Measurements from ENCODE around the gene SLC5A2. TPM values are rescaled to one million over a fixed set of nuclear protein-coding genes. Genes with fewer than 3 reads are reported as not detected.

The SLC5A2 gene
- total RNA-seq, 1 experiment from 2014 or later: 0.11 TPM

- H3K9ac ChIP-seq (ENCODE audit: low read length): no peak overlapping the region
- H3K4me2 ChIP-seq (ENCODE audit: low read length): no peak overlapping the region
These were observed 25.9 kb upstream of the SLC5A2 start for GRCh38 chr16:31456988-31457360.

DNA sequence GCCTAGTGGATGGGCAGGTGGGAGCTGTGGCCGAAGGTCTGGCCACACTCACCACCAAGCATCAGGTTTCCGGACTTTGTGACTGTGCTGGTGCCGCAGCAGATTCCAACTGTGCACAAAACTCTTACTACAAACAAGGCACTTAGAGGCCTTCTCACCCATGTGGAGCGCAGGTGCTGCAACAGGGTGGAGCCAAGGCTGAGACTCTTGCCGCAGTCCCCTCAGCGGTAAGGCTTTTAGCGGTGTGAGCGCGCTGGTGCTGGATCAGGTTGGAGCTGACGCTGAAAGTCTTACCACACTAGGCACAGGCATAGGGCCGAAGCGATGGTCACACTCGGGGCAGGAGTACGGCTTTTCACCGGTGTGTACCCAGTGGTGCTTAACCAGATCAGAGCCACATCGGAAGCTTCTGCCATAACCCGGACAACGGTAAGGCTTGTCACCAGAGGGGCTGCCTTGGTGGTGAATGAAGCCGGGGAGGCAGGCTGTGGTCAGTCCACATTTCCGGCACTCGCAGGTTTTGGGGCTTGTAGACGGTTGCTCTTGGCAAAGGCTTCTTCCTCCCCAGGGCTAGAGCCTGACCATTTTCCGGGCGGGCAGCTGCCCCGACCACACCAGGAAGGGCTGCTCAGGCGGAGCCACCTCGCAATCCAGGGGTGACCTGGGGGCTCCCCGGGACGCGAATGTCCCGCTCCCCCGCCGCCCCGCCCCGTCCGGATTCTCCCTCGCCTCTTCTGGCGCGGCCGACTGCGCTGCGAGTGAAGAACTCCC lies 24.7 kb upstream of the SLC5A2 start:
- H3K79me2 ChIP-seq (ENCODE audit: low read length): peaks cover 17% of the 10 kb centered on the region; the same call in 1 of the 2 replicates
- CTCF ChIA-PET: no interaction called here
- H3K4me1 ChIP-seq (ENCODE audit: insufficient read depth, low read length): peaks cover 18% of the 10 kb centered on the region
- DNase-seq (no peak), ATAC-seq (no peak)
- H3K9ac ChIP-seq (ENCODE audit: low read length): peak overlapping the region; percentile 96
- H3K4me2 ChIP-seq (ENCODE audit: low read length): peak overlapping the region; percentile 78
- intact Hi-C loops (cut with micrococcal nuclease): loop anchor here (2.0 to 10.0 kb wide), 3 partner anchors 239 to 386 kb away; partner anchors contain the start of genes PYCARD, ZNF646 and ZNF668
- H3K27me3 ChIP-seq (ENCODE audit: low read length): no peaks in the 10 kb centered on the region
- peak overlapping the region; percentile 77 for H3K4me3 ChIP-seq (ENCODE audit: low read length)
- POLR2A ChIA-PET (ENCODE audit: unreplicated experiment): no interaction called here
- H4K20me1 ChIP-seq (ENCODE audit: low read length): no peaks in the 10 kb centered on the region
- H3K27ac ChIP-seq (ENCODE audit: low read length): no peak overlapping the region
- no peaks in the 10 kb centered on the region for H3K9me3 ChIP-seq (ENCODE audit: low read length)
- BruUV-seq (replicated peaks): no TSS peak
- TF ChIP-seq, protein P1, sequence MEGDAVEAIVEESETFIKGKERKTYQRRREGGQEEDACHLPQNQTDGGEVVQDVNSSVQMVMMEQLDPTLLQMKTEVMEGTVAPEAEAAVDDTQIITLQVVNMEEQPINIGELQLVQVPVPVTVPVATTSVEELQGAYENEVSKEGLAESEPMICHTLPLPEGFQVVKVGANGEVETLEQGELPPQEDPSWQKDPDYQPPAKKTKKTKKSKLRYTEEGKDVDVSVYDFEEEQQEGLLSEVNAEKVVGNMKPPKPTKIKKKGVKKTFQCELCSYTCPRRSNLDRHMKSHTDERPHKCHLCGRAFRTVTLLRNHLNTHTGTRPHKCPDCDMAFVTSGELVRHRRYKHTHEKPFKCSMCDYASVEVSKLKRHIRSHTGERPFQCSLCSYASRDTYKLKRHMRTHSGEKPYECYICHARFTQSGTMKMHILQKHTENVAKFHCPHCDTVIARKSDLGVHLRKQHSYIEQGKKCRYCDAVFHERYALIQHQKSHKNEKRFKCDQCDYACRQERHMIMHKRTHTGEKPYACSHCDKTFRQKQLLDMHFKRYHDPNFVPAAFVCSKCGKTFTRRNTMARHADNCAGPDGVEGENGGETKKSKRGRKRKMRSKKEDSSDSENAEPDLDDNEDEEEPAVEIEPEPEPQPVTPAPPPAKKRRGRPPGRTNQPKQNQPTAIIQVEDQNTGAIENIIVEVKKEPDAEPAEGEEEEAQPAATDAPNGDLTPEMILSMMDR (conservative IDR thresholded peaks at IDR 0.05; ENCODE audit: low read depth, low read length): no peak
- TF ChIP-seq EZH2phosphoT487 (IDR thresholded peaks at IDR 0.05; ENCODE audit: borderline replicate concordance, low read length): no peak
- no peak for TF ChIP-seq EZH2 (IDR thresholded peaks at IDR 0.05; ENCODE audit: low read length, unreplicated experiment)
- no peaks in the 10 kb centered on the region for H3F3A ChIP-seq (ENCODE audit: low read length, unreplicated experiment)
- no peaks in the 10 kb centered on the region for H3K9me2 ChIP-seq (replicated peaks; ENCODE audit: low read length)
- peak overlapping the region; percentile 91 for H2AFZ ChIP-seq (ENCODE audit: low read length)
- no peaks in the 10 kb centered on the region for H3K36me3 ChIP-seq (ENCODE audit: low read depth, low read length)

More at GRCh38 chr16:31456988-31457360, 25.9 kb upstream of the SLC5A2 start:
- DNase-seq (no peak), ATAC-seq (no peak)
- H3K27ac ChIP-seq (ENCODE audit: low read length): no peak overlapping the region
- no peaks in the 10 kb centered on the region for H3K36me3 ChIP-seq (ENCODE audit: low read depth, low read length)
- TF ChIP-seq, protein P1 (conservative IDR thresholded peaks at IDR 0.05; ENCODE audit: low read depth, low read length): no peak
- no peak for TF ChIP-seq EZH2phosphoT487 (IDR thresholded peaks at IDR 0.05; ENCODE audit: borderline replicate concordance, low read length)
- no peak for TF ChIP-seq EZH2 (IDR thresholded peaks at IDR 0.05; ENCODE audit: low read length, unreplicated experiment)
- H3F3A ChIP-seq (ENCODE audit: low read length, unreplicated experiment): no peaks in the 10 kb centered on the region
- H3K4me1 ChIP-seq (ENCODE audit: insufficient read depth, low read length): peaks cover 31% of the 10 kb centered on the region
- no peak overlapping the region for H2AFZ ChIP-seq (ENCODE audit: low read length)
- H3K9me2 ChIP-seq (replicated peaks; ENCODE audit: low read length): no peaks in the 10 kb centered on the region
- no peaks in the 10 kb centered on the region for H3K27me3 ChIP-seq (ENCODE audit: low read length)
- peaks cover 17% of the 10 kb centered on the region; the same call in 1 of the 2 replicates for H3K79me2 ChIP-seq (ENCODE audit: low read length)
- no TSS peak for BruUV-seq (replicated peaks)
- ChIA-PET POLR2A (ENCODE audit: unreplicated experiment) (no interaction called here), CTCF (no interaction called here)
- intact Hi-C loops (cut with micrococcal nuclease): loop anchor here (5.0 to 10.0 kb wide), 2 partner anchors 252 to 385 kb away; partner anchors contain the start of genes PYCARD, ZNF646 and ZNF668
- no peaks in the 10 kb centered on the region for H3K9me3 ChIP-seq (ENCODE audit: low read length)
- no peaks in the 10 kb centered on the region for H4K20me1 ChIP-seq (ENCODE audit: low read length)
- no peak overlapping the region for H3K4me3 ChIP-seq (ENCODE audit: low read length)
